ENCODE results near the gene CAMK2D.

Gene CAMK2D

DNA sequence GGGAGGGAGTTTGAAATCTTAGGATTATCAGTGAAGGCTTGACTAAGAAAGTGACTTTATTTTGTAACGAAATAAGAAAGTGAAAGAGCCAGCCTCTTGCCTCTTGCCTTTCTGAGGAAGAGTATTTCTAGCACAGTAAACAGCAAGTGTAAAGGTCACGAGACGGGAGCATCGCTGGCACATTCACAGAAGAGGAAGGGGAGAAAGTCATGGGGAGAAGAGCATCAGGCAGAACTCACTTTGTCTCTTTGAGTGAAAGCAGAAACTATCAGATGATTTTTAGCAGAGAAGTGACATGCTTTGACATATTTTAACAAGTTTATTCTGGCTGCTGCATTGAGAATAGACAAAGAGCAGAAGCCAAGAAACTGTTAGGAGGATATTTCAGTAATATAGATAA is 313.8 kb downstream of the CAMK2D start:
- in situ Hi-C loops (cut with HindIII; ENCODE audit: low sequenced_read_pairs): no loop called here

DNA sequence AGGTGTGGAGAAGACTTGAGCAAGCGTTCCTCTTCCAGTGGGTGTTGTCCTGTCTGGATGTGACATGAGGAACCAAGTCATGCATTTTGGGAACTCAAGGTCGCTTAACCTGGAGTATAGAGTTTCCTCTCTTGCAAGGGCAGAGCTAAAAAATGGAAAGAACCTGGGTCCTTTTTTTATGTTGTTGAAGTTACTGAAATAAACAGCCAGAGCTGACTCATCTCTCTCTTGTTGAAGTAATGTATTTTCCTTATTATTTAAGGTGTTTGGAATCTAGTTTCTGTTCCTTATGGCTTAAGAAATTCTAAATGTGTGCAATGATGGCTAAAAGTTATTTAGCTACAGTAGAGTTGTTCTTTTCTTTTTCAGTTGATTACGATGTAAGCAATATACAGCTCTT is 314.5 kb downstream of the CAMK2D start:
- in situ Hi-C loops (cut with HindIII; ENCODE audit: low sequenced_read_pairs): no loop called here

DNA sequence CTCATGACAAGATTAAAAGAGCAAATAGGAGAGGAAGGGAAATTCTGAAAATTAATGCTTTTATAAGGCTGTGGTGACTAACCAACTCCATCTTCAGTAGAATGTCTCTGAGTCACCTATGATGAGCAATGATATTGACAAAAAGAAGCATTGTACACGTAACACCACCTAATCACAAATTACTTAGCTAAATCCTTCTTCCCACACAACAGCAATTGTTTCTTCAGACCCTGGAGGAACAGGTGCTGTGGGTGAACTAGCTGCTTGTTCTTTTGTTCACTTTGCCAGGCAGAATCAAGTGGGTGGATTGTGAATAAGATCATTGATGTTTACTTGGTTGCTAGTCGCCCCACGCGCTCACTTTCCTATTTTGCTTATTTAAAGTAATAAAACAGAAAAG is 315.5 kb downstream of the CAMK2D start:
- in situ Hi-C loops (cut with HindIII; ENCODE audit: low sequenced_read_pairs): no loop called here

DNA sequence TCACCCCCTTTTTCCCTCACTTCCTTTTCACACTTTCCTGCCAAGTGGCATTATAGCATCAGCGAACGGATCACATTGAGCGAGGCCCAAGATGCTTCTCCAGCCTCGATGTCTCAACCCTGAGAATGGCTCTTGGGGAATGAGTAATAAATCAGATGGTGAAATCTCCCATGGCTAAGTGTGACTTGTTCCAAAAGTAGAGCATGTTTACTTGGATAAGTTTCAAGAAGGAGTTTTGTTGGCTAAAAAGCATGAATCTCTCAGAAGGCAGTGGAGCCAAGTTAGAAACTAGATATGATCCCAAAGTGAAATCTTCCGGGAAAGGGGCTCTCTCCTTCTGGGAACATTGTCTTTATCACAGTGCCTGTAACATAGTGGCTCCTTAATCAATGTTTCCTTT is 316.3 kb downstream of the CAMK2D start:
- in situ Hi-C loops (cut with HindIII; ENCODE audit: low sequenced_read_pairs): no loop called here

DNA sequence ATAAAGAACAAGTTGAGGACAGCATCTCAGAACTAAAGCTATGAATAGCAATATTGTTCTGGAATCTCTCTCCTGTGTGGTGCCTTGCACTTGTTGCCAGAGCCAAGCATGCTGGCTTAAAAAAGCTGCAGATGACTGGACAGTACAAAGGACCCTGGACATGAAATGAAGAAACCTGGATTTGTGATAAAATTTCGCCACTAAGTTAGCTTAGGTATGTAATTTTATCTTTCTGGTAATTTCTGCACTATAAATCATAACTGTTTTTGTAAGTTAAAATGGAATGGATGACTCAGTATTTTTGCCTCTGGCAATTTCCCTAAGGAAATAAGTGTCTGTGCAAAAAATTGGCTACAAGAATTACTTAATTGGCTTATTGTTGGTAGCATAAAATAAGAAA is 317.2 kb downstream of the CAMK2D start:
- in situ Hi-C loops (cut with HindIII; ENCODE audit: low sequenced_read_pairs): no loop called here

DNA sequence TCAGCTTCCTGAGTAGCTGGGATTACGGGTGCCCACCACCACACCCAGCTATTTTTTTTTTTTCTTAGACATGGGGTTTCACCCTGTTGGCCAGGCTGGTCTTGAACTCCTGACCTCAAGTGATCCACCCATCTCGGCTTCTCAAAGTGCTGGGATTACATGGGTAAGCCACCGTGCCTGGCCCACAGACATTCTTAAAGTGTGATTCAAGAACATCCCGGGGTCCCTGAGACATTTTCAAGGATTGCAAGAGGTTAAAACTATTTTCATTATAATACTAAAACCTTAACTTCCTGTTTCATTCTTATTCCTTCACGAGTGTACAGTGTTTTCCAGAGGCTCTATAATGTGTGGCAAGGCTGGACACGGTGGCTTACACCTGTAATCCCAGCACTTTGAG is 318.7 kb downstream of the CAMK2D start:
- in situ Hi-C loops (cut with HindIII; ENCODE audit: low sequenced_read_pairs): no loop called here

DNA sequence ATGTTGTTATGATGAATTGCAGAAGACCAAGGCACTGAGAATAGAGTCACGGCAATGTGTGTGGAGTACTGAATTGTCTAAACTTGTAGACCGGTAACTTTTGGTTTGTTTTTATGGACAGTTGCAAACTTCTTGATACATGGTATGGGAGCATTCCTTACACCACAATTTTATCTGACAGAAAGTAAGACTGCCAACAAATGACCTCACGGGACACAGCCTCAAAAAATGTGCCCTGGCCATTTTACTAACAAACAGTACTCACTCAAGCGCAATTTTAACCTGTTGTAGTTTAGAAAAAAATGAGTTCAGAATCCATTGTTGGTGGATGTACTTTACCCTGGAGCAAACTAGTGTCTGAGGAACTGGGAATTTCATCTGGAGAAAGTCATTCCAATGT is 321.2 kb downstream of the CAMK2D start:
- in situ Hi-C loops (cut with HindIII; ENCODE audit: low sequenced_read_pairs): no loop called here

DNA sequence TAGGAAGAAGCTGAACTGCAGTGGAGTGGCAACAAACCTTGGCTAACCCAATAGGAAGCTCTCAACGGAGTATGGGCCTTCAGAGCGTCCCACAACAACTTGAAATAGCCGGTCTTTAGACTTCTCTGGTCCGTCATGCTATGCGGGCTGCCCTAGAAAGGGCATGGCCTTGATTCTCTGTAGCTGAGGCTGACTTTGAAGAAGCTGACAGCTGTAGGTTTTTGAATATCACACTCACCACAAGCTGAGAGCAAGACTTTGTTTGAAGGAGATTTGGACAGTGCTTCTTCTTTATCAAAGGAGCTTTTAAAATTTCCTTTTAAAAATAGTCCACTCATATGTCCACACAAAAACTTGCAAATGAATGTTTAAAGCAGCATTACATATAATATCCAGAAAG is 322.9 kb downstream of the CAMK2D start:
- in situ Hi-C loops (cut with HindIII; ENCODE audit: low sequenced_read_pairs): no loop called here

DNA sequence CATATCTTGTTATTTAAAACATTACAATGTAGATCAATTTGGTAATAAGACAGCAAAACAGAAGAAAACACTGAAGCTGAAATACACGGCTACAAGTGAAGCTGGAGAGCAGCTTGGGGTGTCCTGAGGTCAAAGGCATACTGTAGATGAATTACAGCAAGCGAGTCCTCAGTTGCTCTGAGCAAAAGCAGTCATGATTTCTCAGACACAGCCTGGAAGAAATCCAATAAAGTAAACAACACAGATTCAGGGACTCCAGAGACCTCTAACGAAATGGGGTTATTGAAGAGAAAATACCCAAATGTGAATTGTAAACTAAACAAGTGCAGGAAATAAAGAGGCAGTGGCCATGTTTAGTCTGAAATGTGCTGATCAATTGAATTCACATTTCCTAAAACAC is 324.4 kb downstream of the CAMK2D start:
- in situ Hi-C loops (cut with HindIII; ENCODE audit: low sequenced_read_pairs): no loop called here

DNA sequence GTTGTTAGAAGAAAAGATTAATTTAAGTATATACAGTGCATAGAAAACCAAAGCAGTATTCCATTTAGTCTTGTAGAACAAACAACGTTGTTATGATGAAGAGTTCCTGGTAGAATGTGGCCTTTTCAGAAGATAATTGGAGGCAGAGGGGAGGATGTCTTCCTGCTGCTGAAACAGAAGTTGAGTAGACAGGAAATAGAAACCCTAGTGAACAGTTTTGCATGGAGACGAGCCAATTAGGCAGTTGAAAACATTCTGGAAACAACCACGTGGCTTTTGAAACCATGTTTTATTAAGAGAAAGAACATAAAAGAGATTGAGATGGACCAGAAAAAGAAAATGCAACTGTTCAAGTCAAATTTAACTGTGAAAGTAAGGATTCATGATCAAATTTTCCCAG is 325.2 kb downstream of the CAMK2D start:
- in situ Hi-C loops (cut with HindIII; ENCODE audit: low sequenced_read_pairs): no loop called here

DNA sequence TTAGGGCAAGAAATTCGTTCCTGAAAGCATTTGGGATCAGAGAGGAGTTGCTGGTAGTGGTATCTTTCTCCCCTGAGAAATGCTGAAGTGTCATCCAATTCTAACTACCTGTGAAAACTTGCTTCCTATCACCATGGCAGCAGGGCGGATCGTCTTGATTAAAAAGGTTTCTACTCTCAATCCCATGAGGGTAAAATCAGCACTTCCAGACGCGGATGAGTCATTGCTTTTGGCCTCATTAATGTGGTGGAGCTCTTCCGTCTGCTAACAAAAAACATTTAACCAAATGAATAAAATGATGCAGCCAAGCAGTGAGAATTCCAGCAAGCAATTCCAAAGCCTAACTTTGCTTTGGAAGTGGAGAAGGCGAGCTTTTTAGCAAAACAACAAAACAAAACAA is 325.6 kb downstream of the CAMK2D start:
- in situ Hi-C loops (cut with HindIII; ENCODE audit: low sequenced_read_pairs): no loop called here

DNA sequence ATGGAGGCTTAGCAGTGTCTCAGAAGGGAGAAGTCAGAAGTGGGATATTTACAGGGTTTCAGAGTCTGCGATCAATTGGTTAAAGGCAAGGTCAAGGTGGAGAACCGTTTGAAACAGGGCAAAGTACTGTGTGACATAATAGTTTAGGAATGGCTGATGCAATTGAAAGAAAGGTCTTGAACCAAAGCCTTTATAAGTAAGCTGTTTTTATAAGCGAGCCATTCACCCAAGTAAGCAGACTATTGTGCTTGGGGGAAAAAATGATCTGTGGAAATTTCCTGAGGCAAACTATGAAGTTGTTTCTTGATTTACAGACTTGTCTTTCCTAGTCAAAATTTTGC is 327.3 kb downstream of the CAMK2D start:
- in situ Hi-C loops (cut with HindIII; ENCODE audit: low sequenced_read_pairs): no loop called here

DNA sequence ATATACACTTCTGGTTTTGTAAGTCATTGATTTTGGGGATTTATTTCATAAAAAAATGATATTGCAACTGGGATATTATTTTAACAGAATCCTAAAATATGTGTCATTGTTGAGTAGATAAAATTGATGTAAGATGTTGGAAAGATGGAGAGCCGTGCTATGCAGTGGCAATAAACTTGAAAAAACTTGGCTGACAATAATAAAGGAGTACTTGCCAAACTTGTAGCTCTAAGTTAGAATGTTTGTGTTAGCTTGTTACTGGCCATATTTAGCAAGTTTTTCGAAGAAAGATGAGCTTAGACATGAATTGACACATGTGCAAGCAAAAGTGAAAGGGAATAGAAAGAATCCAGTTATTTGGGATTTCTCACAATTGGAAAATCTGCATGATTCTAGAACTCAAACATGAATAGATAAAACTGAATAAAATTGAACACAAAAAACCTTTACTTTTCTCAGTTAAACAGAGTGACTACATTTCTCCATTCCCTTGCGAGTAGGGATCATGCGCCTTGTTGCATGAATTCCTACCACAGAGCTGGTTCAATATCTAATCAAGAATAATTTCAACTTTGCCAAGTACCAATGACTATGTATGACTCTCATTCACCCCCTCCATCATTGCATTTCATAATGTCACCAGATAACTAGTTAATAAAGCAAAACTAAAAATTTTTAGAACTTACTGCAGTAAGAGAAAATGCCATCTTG is 327.8 kb downstream of the CAMK2D start:
- in situ Hi-C loops (cut with HindIII; ENCODE audit: low sequenced_read_pairs): no loop called here

DNA sequence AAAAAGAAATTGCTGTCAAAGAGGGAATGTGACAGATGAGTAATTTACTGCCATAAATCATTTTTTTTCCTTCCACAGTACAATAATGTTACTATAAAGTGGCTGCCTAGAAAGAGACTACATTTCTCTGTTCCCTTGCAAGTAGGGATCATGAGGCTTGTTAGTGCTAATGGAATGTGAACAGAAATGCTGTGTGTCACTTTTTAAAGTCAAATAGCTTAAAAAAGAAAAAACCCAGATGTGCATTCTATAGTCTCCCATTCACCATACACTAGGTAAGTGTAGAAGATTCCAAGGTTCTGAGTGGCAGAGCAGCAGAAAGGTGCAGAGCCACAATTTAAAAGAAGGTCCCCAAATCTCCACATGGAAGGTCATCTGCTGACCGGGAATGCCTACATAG is 328.4 kb downstream of the CAMK2D start:
- in situ Hi-C loops (cut with HindIII; ENCODE audit: low sequenced_read_pairs): no loop called here

DNA sequence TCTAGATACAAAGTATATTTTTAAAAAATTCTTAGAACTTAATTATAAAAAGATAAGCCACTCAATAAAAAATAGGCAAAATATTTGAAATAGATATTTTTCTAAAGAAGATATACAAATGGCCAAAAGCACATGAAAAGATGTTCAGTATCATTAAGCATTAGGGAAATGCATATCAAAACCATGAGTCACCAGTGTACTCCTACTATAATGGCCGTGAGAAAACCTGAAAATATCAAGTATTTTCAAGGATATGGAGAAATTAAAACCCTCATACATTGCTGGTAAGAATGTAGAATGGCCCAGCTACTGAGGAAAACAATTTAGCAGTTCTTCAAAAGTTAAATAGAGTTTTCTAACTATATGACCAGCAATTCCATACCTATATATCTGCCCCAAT is 337.9 kb downstream of the CAMK2D start:
- in situ Hi-C loops (cut with HindIII; ENCODE audit: low sequenced_read_pairs): no loop called here

DNA sequence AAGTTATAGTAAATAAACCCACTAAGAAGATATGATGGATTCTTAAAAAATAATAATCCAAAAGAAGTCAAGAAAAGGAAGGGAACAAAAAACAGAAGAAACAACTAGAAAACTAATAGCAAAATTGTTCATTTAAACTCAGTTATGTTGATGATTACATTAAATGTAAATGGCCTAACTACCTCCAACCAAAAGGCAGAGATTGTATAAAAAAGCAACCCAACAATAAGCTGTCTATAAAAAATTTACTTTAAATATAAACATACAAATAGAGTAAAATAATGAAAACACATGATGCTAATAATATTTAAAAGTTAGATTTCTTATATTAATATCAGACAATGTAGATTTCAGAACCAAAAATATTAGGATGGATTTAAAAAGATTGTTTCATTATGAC is 340.6 kb downstream of the CAMK2D start:
- in situ Hi-C loops (cut with HindIII; ENCODE audit: low sequenced_read_pairs): no loop called here

DNA sequence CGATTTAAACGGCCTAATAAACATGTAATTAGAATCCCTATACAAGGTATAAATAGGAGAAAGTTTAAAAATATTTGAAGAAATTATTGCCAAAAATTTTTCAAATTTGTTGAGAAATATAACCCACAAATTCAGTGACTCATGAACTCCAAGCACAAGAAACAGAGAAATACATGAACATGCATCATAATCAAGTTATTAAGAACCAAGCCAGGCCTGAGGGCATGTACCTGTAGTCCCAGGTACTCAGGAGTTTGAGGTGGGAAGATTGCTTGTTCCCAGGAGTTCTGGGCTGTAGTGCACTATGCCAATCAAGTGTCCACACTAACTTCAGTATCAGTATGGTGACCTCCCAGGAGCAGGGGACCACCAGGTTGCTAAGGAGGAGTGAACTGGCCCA is 341.9 kb downstream of the CAMK2D start:
- in situ Hi-C loops (cut with HindIII; ENCODE audit: low sequenced_read_pairs): no loop called here

DNA sequence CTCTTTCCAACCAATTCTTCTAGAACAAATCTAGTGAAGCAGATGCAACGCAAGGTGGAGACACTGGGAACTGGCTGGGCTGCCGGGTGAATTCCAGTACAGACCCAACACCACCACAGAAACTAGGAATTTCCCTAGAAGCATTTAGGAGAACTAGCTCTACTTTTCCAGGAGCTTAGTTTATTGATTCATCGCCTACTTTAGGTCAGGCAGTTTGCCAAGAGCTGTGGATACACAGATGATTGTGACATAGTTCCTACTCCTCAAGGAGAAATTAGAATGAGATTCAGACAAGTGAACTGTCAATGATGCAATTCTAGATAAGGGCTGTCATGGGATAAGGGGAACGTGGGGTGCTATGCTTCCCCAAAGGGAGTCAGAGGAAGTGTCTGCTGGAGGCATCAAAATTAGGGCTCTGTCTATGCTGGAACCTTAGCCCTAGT is 350.0 kb downstream of the CAMK2D start:
- in situ Hi-C loops (cut with HindIII; ENCODE audit: low sequenced_read_pairs): no loop called here

DNA sequence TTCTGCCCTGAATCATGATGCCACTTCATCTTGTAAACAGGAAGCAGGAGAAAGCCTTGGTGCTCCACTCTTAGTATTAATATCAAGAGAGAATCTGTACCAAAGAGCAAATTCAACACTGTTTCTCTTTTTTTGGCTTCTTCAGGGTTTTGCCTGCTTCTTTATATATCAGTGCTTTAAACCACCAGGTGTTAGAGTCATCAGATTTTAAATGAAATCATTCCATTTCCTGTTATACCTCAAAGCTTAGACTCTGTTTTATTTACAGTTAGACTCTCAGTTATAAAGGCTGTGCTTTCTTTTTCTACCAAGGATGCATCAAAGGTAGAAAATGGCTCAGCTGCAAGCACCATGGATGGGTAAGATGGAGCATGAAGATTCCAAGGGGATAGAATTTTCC is 350.9 kb downstream of the CAMK2D start:
- in situ Hi-C loops (cut with HindIII; ENCODE audit: low sequenced_read_pairs): no loop called here

DNA sequence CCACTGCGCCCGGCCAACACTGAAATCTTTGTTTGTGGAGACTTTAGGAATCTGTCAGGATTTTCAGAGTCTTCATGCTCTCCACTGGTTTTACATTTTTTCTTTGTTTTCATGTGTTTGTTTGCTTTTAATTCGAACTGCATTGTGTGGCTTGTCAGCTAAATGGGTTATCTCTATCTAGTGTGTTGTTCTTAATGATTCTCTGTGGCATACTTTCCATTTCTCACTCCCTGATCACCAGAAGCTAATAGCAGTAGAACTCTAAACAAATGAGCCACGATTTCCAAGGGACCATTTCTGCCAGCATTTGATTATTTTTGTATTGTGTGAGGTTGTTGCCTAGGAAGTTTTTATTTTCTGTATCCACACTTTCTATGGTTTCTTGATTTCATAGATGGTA is 352.4 kb downstream of the CAMK2D start:
- in situ Hi-C loops (cut with HindIII; ENCODE audit: low sequenced_read_pairs): no loop called here

DNA sequence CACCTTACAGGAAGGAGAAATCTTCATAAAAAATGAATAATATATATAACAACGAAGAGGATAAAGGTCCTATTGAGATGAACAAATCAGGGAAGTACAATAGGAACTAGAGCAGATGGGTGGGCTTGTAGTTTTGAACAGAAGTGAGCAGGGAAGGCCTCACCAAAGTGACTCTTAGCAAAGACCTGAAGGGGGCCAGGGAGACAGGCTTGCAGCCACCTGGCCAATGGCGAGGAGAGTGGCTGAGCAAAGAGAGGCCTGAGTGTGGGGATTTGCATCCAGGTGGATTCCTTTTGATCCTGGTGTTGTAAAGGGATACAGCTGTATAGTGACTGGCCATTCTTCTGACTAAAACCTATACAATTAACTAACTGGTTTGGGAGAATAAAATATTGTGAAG is 354.1 kb downstream of the CAMK2D start:
- in situ Hi-C loops (cut with HindIII; ENCODE audit: low sequenced_read_pairs): no loop called here

DNA sequence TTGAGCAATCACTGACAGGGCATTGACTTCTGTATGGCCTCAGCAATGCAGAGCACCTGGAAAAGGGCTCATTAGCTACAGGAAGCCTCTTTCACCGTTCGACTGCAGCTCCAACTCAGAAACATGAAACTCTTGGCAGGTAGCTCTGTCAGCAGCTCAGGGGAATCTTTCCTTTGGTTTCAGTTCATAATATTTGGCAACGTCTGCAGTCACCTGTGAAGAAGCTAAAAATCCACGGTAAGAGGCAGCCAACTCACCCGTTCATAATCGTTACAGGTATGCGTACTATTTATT is 354.9 kb downstream of the CAMK2D start:
- in situ Hi-C loops (cut with HindIII; ENCODE audit: low sequenced_read_pairs): no loop called here

DNA sequence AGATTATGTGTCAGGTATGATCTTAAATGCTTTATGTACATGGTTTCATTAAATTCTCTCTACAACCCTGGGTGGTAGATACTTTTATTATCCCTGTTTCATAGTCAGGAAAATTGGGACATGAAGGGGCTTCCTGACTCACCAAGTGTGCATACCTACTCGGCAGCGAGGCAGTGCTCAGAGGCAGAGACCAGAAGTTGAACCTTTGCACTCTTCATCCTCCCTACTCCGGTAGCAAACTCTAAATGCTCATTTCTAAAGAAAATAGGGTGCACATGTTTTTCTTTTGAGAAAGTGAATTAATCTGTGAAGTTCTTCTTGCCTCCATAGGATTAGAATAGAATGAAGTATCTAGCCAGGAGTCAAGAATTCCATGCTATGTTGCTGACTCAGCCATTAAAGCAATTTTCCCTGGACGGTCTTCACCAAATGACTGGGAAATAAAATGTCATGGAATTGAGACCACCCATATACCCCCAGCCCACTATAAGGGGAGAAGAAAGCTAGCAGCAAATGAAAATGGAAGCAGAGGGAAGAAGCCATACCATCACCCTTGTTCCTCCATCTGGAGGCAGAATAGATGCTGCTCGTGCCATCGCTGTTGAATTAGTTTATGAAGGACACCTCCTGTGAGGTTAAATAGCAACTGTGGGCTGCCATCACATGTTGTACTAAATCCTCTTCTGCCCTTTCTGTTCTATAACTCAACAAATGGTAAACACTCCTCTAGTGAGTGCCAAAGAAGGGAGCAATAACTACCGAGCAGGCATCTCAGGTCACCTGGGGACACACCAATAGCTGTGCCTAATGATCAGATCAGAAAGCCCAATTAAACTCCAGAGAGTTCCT is 355.4 kb downstream of the CAMK2D start:
- in situ Hi-C loops (cut with HindIII; ENCODE audit: low sequenced_read_pairs): no loop called here

Data from DLD1 (cell line).